ENCODE measurements around the gene REC8.

Gene REC8

DNA sequence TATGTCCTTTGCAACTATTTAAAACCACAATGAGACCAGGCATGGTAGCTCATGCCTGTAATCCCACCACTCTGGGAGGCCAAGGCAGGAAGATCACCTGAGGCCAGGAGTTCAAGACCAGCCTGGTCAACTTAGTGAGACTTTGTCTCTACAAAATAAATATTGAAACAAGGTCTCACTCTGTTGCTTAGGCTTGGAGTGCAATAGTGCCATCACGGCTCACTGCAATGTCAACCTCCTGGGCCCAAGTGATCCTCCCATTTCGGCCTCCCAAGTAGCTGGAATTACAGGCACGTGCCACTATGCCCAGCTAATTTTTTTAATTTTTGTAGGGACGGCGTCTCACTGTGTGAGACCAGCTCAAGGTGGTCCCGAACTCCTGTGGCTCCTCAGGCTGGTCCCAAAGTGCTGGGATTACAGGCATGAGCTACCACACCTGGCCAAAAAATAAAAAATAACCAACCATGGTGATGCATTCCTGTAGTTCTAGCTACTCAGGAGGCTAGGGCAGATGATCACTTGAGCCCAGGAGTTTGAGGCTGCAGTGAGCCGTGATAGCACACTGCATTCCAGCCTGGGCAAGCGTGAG lies 42.4 kb upstream of the REC8 start:
- TF ChIP-seq, protein P1, sequence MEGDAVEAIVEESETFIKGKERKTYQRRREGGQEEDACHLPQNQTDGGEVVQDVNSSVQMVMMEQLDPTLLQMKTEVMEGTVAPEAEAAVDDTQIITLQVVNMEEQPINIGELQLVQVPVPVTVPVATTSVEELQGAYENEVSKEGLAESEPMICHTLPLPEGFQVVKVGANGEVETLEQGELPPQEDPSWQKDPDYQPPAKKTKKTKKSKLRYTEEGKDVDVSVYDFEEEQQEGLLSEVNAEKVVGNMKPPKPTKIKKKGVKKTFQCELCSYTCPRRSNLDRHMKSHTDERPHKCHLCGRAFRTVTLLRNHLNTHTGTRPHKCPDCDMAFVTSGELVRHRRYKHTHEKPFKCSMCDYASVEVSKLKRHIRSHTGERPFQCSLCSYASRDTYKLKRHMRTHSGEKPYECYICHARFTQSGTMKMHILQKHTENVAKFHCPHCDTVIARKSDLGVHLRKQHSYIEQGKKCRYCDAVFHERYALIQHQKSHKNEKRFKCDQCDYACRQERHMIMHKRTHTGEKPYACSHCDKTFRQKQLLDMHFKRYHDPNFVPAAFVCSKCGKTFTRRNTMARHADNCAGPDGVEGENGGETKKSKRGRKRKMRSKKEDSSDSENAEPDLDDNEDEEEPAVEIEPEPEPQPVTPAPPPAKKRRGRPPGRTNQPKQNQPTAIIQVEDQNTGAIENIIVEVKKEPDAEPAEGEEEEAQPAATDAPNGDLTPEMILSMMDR (conservative IDR thresholded peaks at IDR 0.05), result no peak
- no peak overlapping the region for H3K27ac ChIP-seq

DNA sequence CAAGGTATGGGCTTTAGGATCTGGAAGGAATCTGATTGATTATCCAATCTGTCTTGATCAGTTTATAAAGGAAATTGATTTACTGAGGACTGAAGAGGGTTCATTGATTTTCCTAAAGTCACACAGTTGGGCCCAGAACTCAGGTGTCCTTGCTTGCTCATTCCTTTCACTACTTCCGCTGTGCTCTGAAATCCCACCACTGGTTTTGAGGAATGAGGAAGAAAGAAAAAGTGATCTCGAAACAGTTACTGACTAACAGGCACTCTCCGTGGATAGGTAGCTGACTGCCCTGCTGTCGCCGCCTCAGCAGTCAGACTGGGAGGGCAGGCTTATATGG lies 41.5 kb upstream of the REC8 start, which contains the start of gene FITM1:
TSS of gene FITM1 (plus strand) at position 280 of the 337 bp plus-strand sequence. CDS start 905 bp downstream, outside the sequence.
- no peak within 1 kb of the TSS for H3K27ac ChIP-seq
- TF ChIP-seq, protein P1 (conservative IDR thresholded peaks at IDR 0.05), result no peak

DNA sequence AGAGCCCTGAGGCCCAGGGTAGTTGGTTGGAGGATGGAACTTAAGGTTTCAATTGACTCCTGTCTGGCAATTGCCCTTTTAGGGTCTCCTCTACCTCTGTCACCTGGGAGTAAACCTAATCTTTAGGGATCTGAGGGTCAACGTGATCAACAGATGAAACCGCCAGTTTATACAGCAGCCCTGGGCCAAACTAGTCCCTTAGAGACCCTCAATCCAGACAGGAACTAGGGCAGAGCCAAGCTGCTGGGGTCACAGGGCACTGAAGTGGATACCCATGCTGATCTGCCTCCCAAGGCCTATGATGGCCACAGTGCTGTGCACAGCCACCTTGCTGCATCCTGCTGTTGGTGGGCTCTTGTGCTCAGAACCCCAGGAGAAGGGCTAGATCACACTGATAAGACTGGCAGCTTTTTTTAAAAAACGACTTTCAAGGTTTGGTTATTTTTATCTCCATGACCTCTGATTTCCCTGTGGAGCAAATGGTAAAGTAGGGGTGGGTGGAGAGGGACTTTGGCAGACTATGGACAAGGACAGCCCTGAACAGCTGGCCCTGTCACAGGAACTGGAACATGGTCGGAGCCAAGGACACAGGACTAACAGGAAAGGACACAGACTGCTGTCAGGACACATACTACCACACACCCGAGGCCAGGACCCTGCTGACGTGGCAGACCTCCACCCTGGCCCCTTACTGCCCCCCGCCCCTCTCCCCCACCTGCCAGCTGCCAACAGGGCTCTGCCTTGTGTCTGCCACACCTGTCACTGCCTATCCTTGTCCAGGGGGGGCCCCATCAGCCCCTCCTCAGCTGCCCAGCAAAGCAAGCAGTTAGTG lies 40.9 kb upstream of the REC8 start:
- TF ChIP-seq, protein P1 (conservative IDR thresholded peaks at IDR 0.05), result no peak
- no peak overlapping the region for H3K27ac ChIP-seq

DNA sequence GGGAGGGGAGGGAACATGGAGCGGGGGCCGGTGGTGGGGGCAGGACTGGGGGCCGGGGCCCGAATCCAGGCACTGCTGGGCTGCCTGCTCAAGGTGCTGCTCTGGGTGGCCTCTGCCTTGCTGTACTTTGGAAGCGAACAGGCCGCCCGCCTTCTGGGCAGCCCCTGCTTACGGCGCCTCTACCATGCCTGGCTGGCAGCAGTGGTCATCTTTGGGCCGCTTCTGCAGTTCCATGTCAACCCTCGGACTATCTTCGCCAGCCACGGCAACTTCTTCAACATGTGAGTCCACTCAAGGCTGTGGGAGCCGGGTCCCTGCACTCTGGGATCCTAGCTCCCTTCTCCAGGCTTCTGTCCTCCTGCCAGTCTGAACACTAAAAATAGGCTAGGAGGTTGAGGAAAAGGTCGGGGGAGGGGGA lies 40.3 kb upstream of the REC8 start:
- TF ChIP-seq, protein P1 (conservative IDR thresholded peaks at IDR 0.05), result no peak
- peak overlapping the region; percentile 63 for H3K27ac ChIP-seq

DNA sequence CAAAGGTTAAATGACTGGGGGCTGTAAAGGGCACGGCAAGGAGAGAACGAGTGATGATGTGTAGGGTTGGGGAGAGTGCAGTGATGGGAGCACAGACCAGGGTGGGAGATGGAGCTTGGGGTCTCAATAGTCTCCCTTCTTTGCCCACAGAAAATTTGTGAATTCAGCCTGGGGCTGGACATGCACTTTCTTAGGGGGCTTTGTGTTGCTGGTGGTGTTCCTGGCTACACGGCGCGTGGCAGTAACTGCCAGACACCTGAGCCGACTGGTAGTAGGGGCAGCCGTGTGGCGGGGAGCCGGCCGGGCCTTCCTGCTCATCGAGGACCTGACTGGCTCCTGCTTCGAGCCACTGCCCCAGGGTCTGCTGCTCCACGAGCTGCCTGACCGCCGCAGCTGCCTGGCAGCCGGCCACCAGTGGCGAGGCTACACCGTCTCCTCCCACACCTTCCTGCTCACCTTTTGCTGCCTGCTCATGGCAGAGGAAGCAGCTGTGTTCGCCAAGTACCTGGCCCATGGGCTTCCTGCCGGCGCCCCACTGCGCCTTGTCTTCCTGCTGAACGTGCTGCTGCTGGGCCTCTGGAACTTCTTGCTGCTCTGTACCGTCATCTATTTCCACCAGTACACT lies 39.7 kb upstream of the REC8 start:
- peak overlapping the region; percentile 63 for H3K27ac ChIP-seq
- TF ChIP-seq, protein P1 (conservative IDR thresholded peaks at IDR 0.05), result no peak

DNA sequence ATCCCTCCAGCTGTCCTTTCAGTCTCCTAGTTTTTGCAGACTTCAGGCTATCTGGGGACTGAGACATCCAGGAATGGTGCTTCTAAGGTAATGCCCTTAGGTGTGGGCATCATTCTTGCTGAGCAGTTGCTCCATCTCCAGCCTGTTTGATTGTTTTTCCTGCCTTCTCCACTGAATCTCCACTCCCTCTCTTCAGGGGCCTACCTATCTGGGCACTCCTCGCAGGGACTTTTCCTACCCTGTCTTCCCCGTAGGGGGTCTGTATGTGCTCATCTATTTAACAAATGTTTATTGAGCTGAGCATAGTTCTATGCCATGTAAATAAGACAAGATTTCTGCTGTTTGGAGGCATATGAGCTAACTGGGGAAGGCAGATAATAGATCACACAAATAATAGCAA lies 38.9 kb upstream of the REC8 start:
- TF ChIP-seq, protein P1 (conservative IDR thresholded peaks at IDR 0.05), result no peak
- peak overlapping the region; percentile 63 for H3K27ac ChIP-seq

DNA sequence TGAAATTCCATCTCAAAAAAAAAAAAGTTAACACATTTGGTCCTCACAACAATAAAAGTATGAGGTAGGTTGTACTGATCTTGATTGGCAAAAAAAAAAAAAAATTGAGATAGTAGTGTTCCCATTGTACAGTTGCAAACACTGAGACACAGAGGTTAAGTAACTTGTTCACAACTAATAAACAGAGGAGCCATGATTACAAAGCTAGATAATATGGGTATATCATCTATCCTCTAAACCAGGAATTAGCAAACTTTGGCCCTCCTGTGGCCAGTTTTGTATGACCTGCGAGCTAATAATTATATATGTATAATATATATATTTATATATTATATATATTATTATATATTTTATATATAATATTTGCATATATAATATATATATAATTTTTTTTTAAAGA lies 38.1 kb upstream of the REC8 start:
- TF ChIP-seq, protein P1 (conservative IDR thresholded peaks at IDR 0.05), result no peak
- H3K27ac ChIP-seq, result no peak overlapping the region

Data from VCaP (cell line).